Endothelial cell of umbilical vein (primary cell): ENCODE data around the gene CEP78. TPM values are rescaled to one million over a fixed set of nuclear protein-coding genes. Genes with fewer than 3 reads are reported as not detected.

Experiments
- BruUV-seq: library from RNA; stranded (reverse); fragments of 400-500 nt; replicated peaks from 2 replicates; lab custom pipeline; 2021; lab: Mats Ljungman, UMichigan
- CTCF ChIA-PET: fragments of 300-600, 350-600 bp; sonication (Branson Sonifier 250); formaldehyde crosslinking; loops from one replicate; lab custom pipeline; 2021; ENCODE audit warnings: antibody characterized with exemption, inconsistent platforms; lab: Charles Lee
- POLR2A ChIA-PET: fragments of 300-600, 350-600 bp; sonication (Branson Sonifier 250); formaldehyde crosslinking; loops from one replicate; lab custom pipeline; 2021; ENCODE audit warnings: antibody characterized with exemption, inconsistent platforms; lab: Charles Lee
- DNase-seq: peaks from one replicate; pipeline ENCODE4 v3.0.0-alpha.2; 2011; ENCODE audit warnings: low read depth, low spot score
- FAIRE-seq: peaks from 2 replicates; lab custom pipeline; 2011; peaks lifted over from hg19 to GRCh38; lab: Jason Lieb, UNC
- H2AFZ ChIP-seq: 2 replicates; pipeline ENCODE4 v1.6.0; 2012; ENCODE audit warnings: low read depth, low read length, control low read depth, inconsistent platforms
- H3K27ac ChIP-seq: 2 replicates; pipeline ENCODE4 v1.5.1; 2011; ENCODE audit warnings: low read depth, mild to moderate bottlenecking, control low read depth, low read length, moderate library complexity; ENCODE audit not compliant: insufficient read depth
- H3K27me3 ChIP-seq, 2 experiments: 2 replicates each; pipeline versions ENCODE4 v1.6.0 to v1.6.1; 2011; ENCODE audit warnings: low read length in 2 of 2, mixed read lengths in 1 of 2; ENCODE audit not compliant: control insufficient read depth in 2 of 2, insufficient read depth in 2 of 2
- H3K36me3 ChIP-seq, 2 experiments: 2 replicates in 1 of 2; 3 replicates in 1 of 2; pipeline ENCODE4 v1.5.1; 2011; ENCODE audit warnings: low read length in 2 of 2, mild to moderate bottlenecking in 1 of 2, moderate library complexity in 1 of 2; ENCODE audit not compliant: control insufficient read depth in 2 of 2, insufficient read depth in 2 of 2; ENCODE audit errors: extremely low read depth in 1 of 2
- H3K4me1 ChIP-seq: 3 replicates; pipeline ENCODE4 v1.5.1; 2011; ENCODE audit warnings: mild to moderate bottlenecking, low read length; ENCODE audit not compliant: control insufficient read depth, insufficient read depth; ENCODE audit errors: extremely low read depth
- H3K4me2 ChIP-seq: 2 replicates; pipeline ENCODE4 v1.6.1; 2011; ENCODE audit warnings: low read length, control low read depth, mixed read lengths; ENCODE audit not compliant: insufficient read depth
- H3K4me3 ChIP-seq, 3 experiments: fragments of 200-600 bp in 1 of 3; sonication (generic), shearing (Covaris generic) in 1 of 3; replicated peaks in 1 of 3; 2 replicates each; pipeline ENCODE4 v1.5.1; 2011 to 2016; ENCODE audit warnings: control low read depth in 3 of 3, low read length in 3 of 3, mild to moderate bottlenecking in 2 of 3, inconsistent platforms in 1 of 3, low read depth in 1 of 3, moderate library complexity in 1 of 3; ENCODE audit not compliant: insufficient read depth in 1 of 3
- H3K79me2 ChIP-seq: 2 replicates; pipeline ENCODE4 v1.6.0; 2012; ENCODE audit warnings: low read length, inconsistent platforms; ENCODE audit not compliant: control insufficient read depth, insufficient read depth
- H3K9ac ChIP-seq: replicated peaks from 2 replicates; pipeline ENCODE3; 2011; ENCODE audit warnings: low read length, control low read depth; ENCODE audit not compliant: insufficient read depth; ENCODE audit errors: extremely low read depth
- H3K9me1 ChIP-seq: replicated peaks from 3 replicates; pipeline ENCODE4 v1.6.0; 2011; ENCODE audit warnings: mild to moderate bottlenecking, low read length; ENCODE audit not compliant: control insufficient read depth, insufficient read depth; ENCODE audit errors: extremely low read depth
- H3K9me3 ChIP-seq: replicated peaks from 2 replicates; pipeline ENCODE4 v1.5.1; 2012; ENCODE audit warnings: low read length, inconsistent platforms; ENCODE audit not compliant: control insufficient read depth, insufficient read depth
- H4K20me1 ChIP-seq: replicated peaks from 2 replicates; pipeline ENCODE3; 2011; ENCODE audit warnings: mild to moderate bottlenecking, low read length; ENCODE audit not compliant: control insufficient read depth, insufficient read depth; ENCODE audit errors: extremely low read depth
- CTCF ChIP-seq, 2 donors: IDR thresholded peaks; 1 replicate in 1 of 2; 2 replicates in 1 of 2; pipeline ENCODE4 v1.5.1; 2011; ENCODE audit warnings: low read length in 2 of 2, mild to moderate bottlenecking in 2 of 2, moderate library complexity in 2 of 2, control low read depth in 1 of 2, inconsistent platforms in 1 of 2, low read depth in 1 of 2; ENCODE audit not compliant: insufficient read depth in 1 of 2; ENCODE audit errors: extremely low read depth in 1 of 2
- EZH2 ChIP-seq: IDR thresholded peaks from 2 replicates; pipeline ENCODE4 v1.6.1; 2012; ENCODE audit warnings: borderline replicate concordance, low read depth, mild to moderate bottlenecking, moderate library complexity, low read length, inconsistent platforms; ENCODE audit not compliant: severe bottlenecking
- FOS ChIP-seq: IDR thresholded peaks from 2 replicates; pipeline ENCODE4 v1.6.1; 2011; ENCODE audit warnings: mild to moderate bottlenecking, low read length, moderate library complexity, borderline replicate concordance; ENCODE audit not compliant: insufficient read depth
- GATA2 ChIP-seq: IDR thresholded peaks from 2 replicates; pipeline ENCODE4 v1.7.0; 2011; ENCODE audit warnings: low read depth, mild to moderate bottlenecking, moderate library complexity, mixed read lengths, low read length; ENCODE audit not compliant: insufficient read length, insufficient read depth
- JUN ChIP-seq: IDR thresholded peaks from 2 replicates; pipeline ENCODE4 v1.6.1; 2011; ENCODE audit warnings: borderline replicate concordance, low read depth; ENCODE audit not compliant: insufficient read length, insufficient read depth
- MYC ChIP-seq: IDR thresholded peaks from one replicate; pipeline ENCODE4 v1.6.1; 2011; ENCODE audit warnings: mild to moderate bottlenecking, low read depth, low read length
- POLR2A ChIP-seq: IDR thresholded peaks from 2 replicates; pipeline ENCODE4 v1.6.1; 2012; ENCODE audit warnings: low read depth, mild to moderate bottlenecking, control low read depth, low read length
- POLR2AphosphoS5 ChIP-seq: IDR thresholded peaks from 2 replicates; pipeline ENCODE4 v1.6.1; 2012; ENCODE audit warnings: low read depth, mild to moderate bottlenecking, control low read depth, low read length, moderate library complexity; ENCODE audit not compliant: insufficient read depth
- dilution Hi-C: fragments of 300-500 bp; cut with MboI; formaldehyde crosslinking; loops from one replicate; pipeline ENCODE4 v1.15.0; 2019; ENCODE audit warnings: low sequenced_read_pairs; ENCODE audit not compliant: extremely low pct_ligation_motif_present
- intact Hi-C: fragments of 100-400 bp; cut with micrococcal nuclease; formaldehyde crosslinking; loops from one replicate; pipeline ENCODE4 v1.10.0; 2022
- polyA plus RNA-seq, 4 experiments: library from polyadenylated mRNA; depleted of rRNA in 3 of 4; stranded (reverse) in 3 of 4; unstranded in 1 of 4; fragments of >200 nt; gene quantifications; 2 replicates each; pipeline versions ENCODE4 v1.2.1 to v1.2.3, GENCODE V29; 2011 to 2012; ENCODE audit warnings: missing spikeins in 1 of 4
- total RNA-seq: library from RNA; stranded (reverse); gene quantifications from 2 replicates; pipeline ENCODE4 v1.2.3, GENCODE V29; 2021
- TF ChIP-seq, protein P1 (sequence below): IDR thresholded peaks from 2 replicates; pipeline ENCODE4 v1.6.1; 2011; ENCODE audit not compliant: insufficient read depth, insufficient read length

The CEP78 gene
- total and polyA plus RNA-seq, 2 donors (not counting 3 experiments of a cell fraction or from before 2014, with no cell fraction given): 6.5 to 35.9 TPM

- Histone ChIP-seq H3K36me3 (no peaks in the 10 kb centered on the region), H3K9me3 (no peaks in the 10 kb centered on the region), H3K4me3 (no peak overlapping the region), H3K27ac (no peak overlapping the region), H3K4me2 (no peak overlapping the region), H3K27me3 (no peaks in the 10 kb centered on the region), H3K4me1 (no peaks in the 10 kb centered on the region), H4K20me1 (no peaks in the 10 kb centered on the region), H3K79me2 (no peaks in the 10 kb centered on the region), H2AFZ (no peak overlapping the region), H3K9ac (no peak overlapping the region), H3K9me1 (no peaks in the 10 kb centered on the region)
- intact Hi-C loops: no loop called here
- CTCF ChIA-PET: no interaction called here
- BruUV-seq: no TSS peak
- DNase-seq: no peak
- no peak for FAIRE-seq
- dilution Hi-C loops: no loop called here
- TF ChIP-seq CTCF (IDR thresholded peaks at IDR 0.05; ENCODE audit: extremely low read depth in 1 of 2, insufficient read depth in 1 of 2, low read depth in 1 of 2, low read length in 2 of 2): no peak
- POLR2A ChIA-PET: no interaction called here
Observed at GRCh38 chr9:78189461-78189860, 46.4 kb upstream of the CEP78 start.

GRCh38 chr9:78191931-78192330, 43.9 kb upstream of the CEP78 start:
- Histone ChIP-seq H4K20me1 (no peaks in the 10 kb centered on the region), H3K4me1 (no peaks in the 10 kb centered on the region), H3K27me3 (no peaks in the 10 kb centered on the region), H3K9me3 (no peaks in the 10 kb centered on the region), H3K9ac (no peak overlapping the region), H3K79me2 (no peaks in the 10 kb centered on the region), H3K4me2 (no peak overlapping the region), H3K36me3 (no peaks in the 10 kb centered on the region), H3K27ac (no peak overlapping the region), H3K9me1 (no peaks in the 10 kb centered on the region), H3K4me3 (no peak overlapping the region), H2AFZ (no peak overlapping the region)
- no peak for DNase-seq
- no TSS peak for BruUV-seq
- CTCF ChIA-PET: interaction anchor here (1.0 kb wide), 1 partner anchor 21 kb away, joined by 3 read pairs; no protein-coding TSS in a partner anchor
- POLR2A ChIA-PET: no interaction called here
- TF ChIP-seq EZH2: no peak
- TF ChIP-seq JUN: no peak
- TF ChIP-seq GATA2: no peak
- TF ChIP-seq, protein P1, sequence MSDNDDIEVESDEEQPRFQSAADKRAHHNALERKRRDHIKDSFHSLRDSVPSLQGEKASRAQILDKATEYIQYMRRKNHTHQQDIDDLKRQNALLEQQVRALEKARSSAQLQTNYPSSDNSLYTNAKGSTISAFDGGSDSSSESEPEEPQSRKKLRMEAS: no peak
- TF ChIP-seq MYC: no peak
- TF ChIP-seq POLR2A: no peak
- no peak for TF ChIP-seq FOS
- TF ChIP-seq POLR2AphosphoS5: no peak
- TF ChIP-seq CTCF (IDR thresholded peaks at IDR 0.05; ENCODE audit: extremely low read depth in 1 of 2, insufficient read depth in 1 of 2, low read depth in 1 of 2, low read length in 2 of 2): no peak
- intact Hi-C loops: no loop called here
- dilution Hi-C loops: no loop called here
- no peak for FAIRE-seq
